EL (cell line): Measurements from ENCODE around the gene PRKCZ.

Experiments
- DNase-seq: peaks from one replicate; pipeline ENCODE4 v3.0.0-alpha.2; 2016

PRKCZ gene

DNA sequence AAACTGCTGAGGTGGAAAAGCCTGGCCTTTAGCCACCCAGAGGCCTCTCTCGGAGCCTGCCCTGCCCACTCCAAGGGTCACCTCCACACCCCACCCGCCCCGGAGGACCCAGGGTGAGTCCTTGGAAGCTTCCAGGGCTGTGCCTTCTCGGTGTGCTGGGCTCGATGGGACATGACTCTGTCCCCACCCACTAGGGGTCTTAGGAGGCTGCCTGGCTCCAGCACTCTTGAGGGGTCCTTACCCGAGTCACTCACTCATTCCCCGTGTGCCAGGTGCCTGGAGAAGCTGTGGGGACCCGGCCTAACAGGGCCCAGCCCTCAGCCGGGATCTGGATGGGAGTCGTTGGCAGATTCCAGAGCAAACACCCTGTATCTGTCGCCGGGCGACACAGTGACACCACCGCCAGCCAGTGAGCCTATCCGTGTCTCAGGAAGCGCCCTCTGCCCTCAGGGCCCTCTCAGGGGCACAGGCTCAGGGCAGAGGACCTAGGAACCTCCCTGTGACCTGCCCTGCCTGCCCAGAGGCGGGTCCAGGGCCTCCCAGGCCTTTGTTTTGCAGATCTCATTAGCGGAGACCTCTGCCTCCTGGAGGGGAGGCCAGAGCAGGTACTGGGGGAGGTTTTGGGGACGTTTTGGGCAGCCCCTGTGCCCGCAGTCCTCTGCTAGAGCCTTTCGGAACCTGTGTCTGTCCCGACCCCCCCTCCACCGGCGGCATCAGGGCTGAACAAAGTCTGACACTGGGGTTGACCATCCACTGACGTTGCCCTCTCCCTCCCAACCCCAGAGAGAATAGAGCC lies 3.1 kb upstream of the PRKCZ start:
- DNase-seq, result no peak

DNA sequence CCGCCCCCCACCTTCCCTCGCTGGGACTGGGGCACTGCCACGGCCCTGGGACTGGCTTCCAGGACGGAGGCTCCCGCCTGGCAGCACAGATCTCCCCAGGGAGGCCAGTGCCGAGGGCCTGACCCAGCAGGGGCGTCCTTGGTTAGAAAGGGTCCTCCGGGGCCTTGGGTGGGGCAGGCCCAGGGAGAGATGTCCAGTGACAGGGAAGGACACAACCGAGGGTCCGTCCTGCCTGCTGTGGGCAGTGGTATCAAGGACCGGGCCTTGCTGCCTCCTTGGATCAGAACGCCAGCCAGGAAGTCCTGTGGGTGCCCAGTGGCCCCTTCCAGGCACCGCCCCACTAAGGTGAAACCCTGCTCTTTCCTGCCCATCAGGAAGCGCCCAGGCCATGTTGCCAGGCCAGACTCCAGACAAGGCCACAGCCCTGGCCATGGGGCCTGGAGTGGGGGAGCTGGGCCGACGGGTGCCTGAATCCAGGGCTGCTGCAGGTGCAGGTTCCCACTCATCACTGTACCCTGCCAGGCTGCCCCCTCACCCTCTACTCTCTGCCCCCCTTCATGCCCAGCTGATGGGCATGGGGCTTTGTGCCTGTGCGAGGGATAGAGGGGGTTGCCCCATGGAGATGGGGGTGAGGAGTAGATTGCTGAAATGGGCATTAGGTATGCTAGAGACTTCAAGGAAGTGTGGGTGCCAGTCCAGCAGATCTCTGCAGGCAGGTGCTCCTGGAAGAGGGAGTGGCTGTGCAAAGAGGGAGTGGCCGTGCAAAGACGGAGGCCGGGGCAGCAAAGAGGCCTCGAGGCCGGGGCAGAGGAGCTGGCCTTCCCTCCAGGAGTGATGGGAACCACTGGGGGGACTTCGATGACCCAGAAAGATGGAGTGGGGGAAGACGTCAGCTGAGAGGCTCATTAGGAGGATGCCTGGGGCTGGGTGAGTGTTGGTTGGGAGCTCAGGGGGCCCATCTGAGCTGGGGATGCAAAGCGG lies 2.2 kb upstream of the PRKCZ start:
- DNase-seq, result no peak

DNA sequence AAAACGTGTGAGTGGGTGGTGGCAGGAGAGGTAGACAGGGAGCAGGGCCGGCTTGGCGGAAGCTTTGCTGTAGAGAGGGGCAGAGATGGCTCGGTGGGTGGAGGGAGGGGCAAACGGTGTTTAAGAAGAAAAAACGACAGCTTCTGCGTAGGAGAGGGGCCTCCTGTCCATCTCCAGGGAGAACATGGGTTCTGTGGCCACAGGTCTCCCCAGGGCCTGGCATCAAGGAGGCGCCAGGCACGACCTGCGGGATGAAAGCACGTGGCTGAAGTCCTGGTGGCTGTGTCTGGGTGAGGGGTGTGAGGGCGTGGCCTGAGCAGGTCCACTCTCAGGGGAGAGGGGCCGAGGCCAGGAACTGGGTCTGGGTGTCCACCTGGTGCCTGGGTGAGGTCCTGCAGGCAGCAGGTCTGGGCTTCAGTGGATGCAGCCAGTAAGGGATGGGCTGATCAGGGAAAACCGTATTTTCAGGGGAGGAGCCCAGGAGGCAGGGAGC lies 940 bp upstream of the PRKCZ start:
- DNase-seq, result no peak

DNA sequence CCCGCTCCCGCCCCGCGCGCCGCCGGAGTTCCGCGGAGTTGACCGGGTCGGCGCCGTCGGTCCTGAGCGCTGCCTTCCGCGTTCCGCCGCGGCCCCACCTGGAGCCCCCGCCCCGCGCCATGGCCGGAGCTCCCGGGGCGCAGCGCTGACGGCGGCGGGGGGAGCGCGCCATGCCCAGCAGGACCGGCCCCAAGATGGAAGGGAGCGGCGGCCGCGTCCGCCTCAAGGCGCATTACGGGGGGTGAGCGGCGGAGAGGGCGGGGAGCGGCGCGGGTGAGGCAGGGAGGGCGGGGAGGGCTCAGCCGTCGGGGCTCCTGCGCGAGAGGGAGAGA lies 216 bp downstream of the PRKCZ start:
- DNase-seq, result no peak

DNA sequence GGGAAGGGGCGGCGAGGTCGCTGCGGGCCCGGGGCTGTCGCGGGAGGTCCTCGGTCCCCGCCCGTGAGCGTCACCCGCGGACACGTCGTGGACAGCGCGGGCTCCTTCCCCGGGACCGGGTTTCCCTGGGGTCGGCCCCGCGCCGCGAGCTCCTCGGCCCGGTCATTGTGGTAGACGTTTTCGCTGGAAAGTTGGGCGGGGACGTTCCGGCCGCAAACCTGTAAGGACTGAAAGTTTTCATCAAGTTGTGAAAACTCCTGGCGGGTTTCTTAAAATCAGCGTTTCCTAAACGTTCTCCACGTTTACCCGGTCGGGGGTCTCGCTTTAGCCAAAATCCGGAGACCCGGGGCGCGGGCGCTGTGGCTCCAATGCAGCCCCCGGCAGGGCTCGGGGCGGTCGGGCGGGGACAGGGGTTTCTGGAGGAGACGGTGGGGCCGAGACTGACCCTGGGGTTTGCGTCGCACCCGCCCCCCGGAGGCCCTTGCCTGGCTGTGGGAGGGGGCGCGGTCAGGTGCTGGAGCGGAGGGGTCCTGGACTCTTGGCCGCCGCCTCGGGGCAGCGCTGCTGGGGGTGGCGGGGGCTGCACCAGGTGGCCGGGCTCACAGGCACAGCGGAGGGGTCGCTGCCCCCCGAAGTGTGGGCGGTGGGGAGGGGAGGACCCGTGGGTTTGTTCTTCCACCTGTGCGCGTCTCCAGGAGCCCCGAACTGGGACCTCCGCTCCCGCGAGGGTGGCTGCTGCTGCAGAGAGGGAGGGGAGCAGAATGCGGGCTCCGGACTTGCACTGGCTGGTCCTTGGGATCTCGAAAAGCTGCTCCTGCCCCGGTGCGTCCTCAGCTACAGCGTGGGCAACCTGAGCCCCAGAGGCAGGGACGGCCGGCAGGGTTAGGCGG lies 827 bp downstream of the PRKCZ start:
- no peak for DNase-seq

DNA sequence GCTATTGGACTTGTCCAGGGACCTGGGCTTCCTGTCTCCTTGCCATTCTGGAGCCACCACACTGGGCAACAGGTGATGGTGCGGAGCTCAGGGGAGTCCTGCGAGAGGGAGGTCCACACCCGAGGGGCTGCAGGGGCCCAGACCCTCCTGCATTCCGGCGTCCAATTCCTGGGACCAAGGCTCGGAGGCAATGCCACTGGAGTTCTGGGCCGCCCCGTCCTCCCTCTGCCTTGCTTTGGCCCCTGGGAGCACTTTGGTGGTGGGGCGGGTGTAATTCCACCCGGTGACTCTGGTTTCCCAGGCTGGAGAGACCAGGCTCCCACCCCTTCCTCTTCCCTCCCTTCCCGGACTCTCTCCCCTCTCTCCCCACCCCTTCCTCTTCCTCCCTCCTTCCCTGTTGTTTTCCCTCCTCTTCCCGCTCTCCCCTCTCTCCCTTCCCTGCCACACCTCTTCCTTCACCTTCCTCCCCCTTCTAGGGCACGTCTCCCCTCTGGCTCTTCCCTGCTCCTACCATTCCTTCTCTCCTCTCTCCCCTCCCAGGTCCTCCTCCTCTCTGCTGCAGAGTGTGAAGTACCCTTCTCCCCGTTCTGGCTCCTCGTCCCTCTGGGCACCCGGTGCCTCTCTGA lies 2.0 kb downstream of the PRKCZ start:
- no peak for DNase-seq

DNA sequence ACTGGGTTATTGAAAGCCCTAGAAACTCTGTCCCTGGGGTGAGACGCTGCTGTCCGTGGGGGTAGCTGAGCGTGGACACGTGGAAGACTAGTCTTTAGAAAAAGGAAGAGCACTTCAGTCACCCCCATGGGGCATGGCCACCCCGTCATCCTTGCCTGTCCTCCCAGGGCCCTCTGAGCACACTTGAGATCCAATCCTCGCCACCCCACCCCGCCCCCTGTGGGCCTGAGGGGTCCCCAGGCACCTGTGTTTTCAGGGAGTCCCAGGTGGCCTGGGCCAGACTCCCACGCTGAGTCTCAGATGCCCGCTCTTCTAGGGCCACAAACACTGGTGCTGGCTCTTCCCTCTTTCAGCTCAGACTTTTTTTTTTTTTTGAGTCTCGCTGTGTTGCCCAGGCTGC lies 2.5 kb downstream of the PRKCZ start:
- DNase-seq, result no peak

DNA sequence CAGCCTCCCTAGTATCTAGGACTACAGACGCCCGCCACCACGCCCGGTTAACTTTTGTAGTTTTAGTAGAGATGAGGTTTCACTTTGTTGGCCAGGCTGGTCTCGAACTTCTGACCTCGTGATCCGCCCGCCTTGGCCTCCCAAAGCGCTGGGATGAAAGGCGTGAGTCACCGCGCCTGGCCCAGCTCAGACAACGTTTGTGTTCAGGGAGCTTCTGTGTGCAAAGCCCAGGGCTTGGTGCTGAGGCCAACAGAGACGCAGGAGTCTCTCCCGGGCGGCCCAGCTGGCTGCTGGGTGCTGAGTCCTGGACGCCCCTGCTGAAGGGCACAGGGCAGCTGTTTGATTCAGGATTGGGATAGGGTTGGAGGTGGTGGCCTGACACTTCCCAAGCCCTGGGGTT lies 3.0 kb downstream of the PRKCZ start:
- no peak for DNase-seq

DNA sequence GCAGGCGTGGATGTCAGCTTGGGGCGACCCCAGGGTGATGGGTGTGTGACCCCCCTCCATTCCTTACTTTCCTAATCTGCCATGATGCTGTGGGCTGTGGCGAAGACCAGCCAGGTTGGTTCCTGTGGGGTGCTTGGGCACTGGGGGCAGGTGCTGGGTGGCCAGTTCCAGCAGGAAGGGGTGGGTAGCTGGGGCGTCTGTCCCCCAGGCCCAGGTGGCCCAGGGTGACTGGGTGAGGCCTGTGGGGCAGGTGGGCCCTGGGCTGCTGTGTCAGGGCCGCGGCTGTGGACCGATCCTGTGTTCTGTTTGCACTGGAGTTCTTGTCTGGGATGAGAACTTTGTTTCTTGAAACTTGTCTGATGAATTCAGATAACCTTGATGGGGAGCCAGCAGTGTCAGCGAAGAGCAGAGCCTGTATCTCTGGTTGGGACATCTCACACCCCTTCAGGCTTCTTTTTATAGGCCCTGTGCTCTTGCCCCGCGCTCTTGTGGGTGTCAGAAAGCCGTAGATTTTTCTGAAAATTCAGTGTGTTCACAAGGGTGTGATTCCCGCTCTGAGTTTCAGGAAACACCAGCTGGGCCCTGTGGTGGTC lies 3.7 kb downstream of the PRKCZ start:
- DNase-seq, result no peak

DNA sequence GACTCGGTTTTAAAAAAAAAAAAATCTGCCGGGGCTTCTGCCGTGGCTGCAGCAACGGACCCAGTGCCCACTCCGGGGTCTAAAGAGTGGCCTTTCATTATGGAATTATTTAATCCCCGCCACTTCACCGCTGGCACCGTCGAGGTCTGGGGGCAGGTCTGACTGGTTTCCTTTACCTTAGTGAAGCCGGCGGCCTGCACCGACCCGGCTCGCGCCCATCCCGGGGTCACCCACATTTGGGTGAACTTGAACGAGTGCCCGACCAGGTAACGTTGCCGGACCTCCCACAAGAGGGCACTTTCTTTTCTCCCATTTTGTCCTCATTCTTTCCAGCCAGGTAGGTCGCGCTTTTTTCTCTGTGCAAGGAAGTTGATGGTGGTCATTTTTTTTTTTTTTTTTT lies 4.3 kb downstream of the PRKCZ start:
- DNase-seq, result no peak

DNA sequence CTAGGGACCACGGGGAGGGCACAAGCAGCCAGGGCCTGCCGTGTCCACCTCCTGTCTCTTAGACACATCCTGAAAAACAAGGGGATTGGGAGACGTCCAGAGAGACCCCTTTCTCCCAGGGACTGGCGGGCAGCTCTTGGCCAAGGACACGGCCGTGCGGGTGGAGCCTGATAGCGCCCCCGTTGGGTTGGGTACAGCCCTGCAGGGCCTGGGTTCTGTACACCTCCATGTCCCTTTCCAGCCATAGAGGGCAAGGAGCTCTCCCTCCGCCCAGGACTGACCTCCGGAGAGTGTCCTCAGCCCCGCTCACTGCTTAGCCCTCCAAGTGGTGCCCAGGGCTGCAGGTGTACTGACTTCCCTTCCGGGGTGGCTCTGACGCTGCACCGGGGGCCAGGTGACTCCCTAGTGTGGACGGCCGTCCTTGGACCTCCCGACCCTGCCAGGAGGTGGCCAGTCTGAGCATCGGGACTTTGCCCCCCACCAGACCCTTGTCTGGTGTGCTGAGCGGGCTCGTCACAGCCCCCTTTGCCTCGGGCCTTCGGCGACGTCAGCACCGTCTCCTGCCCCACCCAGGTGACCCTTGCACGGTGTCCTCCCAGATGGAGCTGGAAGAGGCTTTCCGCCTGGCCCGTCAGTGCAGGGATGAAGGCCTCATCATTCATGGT lies 5.8 kb downstream of the PRKCZ start:
- DNase-seq, result no peak

DNA sequence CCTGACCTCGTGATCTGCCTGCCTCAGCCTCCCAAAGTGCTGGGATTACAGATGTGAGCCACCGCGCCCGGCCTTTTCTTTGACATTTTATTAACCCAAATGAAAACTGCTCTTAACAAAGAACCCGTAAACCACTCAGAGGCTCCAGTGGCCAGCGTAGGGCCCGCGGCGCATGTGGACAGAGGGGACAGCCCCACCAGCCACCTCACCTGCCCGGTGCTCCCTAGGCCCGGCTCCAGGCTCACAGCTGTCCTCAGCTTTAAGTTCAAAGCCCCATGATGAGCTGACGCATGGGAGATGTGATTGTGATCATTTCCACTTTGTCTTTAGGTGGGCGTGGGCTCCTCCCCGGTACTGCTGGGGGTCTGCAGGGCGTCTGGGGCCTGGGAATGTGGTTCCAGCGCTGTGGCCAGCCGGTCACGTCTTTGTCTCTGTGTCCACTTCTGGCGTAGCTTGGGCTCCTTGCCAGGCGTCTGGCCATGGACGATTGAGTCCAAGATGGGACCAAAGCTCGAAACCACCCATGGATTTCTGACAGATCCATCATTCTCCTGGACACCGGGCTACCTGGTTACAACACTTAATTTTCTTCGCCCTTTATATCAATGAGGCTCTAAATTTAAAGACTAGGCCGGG lies 6.9 kb downstream of the PRKCZ start:
- no peak for DNase-seq

DNA sequence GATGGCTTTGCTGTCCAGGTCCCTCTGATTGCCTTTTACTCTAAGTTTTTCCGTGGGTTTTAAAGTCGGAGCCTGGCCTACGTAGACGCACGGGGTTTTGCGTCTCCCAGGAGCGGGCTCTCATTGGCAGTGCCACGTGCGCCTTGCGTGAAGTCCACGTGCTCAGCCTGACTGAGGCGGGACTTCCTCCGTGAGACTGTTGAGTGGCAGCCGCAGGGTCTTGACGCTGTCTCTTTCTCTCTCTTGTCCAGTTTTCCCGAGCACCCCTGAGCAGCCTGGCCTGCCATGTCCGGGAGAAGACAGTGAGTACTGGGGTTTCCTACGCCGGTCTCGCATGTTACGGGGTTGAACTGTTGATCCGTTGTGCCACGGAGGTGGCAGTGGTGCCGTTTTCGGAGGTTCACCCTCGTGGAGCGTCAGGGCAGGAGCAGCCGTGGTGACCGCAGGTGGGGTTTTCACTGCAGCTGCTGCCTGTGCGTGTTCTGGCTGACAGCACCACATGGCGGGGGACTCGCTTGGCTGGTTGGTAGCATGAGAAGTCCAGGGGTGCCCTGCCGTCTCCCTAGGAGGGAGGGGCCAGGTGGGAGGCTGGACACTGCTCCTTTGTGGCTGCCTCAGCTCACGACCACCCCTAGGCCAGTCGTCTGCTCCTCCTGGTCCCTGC lies 9.2 kb downstream of the PRKCZ start:
- DNase-seq, result no peak

DNA sequence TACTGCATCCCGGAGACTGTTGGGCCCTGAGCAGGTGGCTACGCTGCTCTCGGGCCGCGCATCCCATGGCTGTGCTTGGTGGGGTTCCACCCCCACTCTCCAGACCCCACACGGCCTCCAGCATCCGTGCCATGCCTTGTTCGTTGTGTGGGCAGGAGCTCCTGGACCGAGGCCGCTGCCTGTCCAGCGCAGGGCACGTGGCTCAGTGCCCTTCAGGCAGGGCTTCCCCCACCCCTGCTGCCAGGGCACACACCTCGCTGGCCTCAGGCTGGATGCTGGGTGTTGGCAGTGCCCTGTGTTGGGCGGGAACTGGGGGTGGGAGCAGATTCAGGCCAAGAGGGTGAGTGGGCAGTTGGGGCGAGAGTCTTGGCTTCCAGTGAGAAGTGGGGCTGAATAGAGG lies 9.9 kb downstream of the PRKCZ start:
- DNase-seq, result no peak

DNA sequence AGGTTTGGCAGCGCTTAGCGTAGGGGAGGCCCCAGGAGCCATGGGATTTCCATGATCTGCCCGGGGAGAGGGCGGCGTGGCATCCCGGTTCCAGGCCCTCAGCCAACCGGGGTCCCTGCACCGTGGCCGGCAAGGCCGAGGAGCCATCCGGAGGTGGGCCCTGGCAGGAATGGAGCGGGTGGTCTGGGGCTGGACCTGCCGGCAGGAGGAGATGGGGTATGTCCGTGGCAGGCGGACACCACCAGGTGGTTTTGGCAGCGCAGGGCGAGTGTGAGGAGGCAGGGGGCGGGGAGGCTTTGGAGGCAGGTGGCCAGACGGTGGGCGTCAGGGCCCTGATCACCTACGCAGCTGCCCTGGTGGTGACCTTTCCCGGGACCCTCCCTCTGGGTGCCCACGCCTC lies 10.3 kb downstream of the PRKCZ start:
- no peak for DNase-seq

DNA sequence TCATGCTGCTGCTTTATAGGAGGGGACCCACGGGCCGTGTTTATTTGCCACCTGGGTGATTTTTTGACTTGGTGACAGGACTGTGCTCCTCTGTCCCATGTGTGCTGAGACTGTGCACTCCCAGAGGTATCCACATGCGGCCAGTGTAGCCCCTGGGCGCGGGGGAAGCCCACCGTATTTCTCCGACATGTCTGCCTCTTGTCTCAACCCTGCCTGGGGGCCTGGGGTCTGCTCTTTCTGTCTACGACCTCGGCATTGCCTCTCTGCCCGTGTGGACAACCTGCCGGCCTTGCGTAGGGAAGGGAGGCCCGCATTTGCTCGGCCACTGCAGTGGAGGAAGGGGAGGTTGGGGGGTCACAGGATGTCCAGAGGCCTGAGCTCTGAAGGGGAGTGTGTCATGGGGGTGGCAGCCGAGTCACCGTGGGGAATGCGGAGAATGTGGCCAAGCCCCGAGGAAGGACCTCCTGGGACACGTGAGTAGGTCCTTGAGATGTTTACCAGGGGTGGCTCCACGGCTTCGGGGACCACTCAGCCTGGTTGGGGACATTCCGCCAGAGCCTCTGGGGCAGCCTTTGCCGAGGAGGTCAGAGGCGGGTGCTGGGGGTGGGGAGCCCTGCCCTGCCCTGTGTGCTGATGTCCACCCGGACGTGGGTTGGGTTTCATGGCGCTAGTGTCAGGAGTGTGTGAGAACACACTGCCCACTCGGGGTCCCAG lies 11.0 kb downstream of the PRKCZ start:
- DNase-seq, result peak; percentile 44

DNA sequence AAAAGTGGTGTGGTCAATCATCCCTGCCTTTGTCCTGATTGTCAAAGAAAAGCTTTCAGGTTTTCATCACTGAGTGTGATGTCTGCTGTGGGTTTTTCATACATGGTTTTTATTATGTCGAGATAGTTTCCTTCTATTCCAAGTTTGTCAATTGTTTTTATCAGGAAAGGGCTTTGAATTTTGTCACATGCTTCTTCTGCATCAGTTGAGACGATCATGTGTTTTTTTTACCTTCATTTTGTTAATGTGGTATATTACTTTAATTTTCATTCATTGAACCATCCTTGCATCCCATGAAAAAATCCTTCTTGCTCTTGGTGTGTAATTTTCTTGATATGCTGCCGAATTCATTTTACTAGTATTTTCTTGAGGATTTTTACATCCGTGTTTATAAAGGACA lies 15.5 kb downstream of the PRKCZ start:
- no peak for DNase-seq

DNA sequence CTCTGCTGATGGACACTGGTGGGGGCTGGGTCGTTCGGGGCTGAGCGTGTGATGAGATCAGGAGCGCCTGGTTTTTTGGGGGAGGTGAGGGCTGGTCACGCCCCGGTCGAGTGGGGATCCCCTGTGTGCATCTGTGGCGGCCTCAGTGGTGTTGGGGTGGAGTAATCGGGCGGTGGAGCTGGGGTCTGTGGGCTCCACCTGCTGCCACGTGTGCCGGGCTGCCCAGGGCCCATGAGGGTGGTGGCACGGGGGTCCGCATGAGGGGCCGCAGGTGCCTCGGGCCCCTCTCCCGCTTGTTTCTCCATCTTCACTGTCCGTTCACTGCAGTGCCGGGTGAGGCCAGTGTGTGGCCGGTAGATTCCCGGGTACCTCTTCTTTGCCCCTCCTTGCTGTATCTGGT lies 17.2 kb downstream of the PRKCZ start:
- DNase-seq, result no peak

DNA sequence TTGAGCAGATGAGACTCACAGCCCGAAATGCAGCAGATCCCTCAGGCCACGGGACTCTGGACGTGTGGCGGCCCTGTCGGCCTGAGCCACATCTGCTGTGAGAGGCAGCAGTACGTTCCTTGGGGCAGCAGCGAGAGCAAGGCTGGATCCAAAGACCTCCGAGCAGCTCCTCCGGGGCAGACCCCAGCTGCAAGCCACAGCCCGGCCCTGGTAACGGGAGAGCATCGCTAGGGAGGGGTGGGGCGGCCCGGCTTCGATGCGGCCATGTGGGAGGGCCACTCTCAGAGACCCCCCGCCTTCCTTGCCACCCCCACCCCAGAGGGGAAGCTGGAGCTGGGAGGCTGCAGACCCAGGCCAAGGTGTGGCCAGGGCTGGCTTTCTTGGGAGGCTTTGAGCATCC lies 17.8 kb downstream of the PRKCZ start:
- DNase-seq, result no peak

DNA sequence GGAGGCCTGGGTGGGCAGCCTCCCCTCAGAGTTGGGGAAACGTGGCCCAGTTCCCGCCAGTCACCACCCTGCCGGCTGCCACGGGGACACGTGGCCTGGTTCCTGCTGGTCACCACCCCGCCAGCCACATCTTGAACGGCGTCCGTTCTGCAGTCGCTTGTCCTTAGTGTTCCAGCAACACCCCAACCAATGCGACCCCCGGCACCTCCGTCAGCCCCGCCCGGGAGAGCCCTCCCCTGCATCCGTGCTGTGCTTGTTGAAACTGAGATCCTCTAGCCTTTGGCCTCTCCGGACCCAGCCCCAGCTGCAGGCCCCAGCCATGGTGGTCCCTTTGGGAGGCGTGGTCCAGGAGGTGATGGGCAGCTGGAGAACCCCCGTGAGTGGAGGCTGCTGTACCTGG lies 18.7 kb downstream of the PRKCZ start:
- no peak for DNase-seq
